OCI-LY7 (cell line): ENCODE measurements around the gene FGFBP2.

Experiments
- EZH2phosphoT487 ChIP-seq: fragments of 200-600 bp; sonication (generic); IDR thresholded peaks from 2 replicates; pipeline ENCODE4 v1.6.1; 2018; ENCODE audit warnings: low read depth, borderline replicate concordance, mild to moderate bottlenecking, mixed run types, antibody characterized with exemption, low read length, moderate library complexity, mixed read lengths
- TF ChIP-seq, protein P1 (sequence below): fragments of 200-600 bp; sonication (generic); conservative IDR thresholded peaks from 2 replicates; pipeline ENCODE4 v1.5.1; 2014; ENCODE audit warnings: mild to moderate bottlenecking, antibody characterized with exemption, low read length, moderate library complexity, mixed read lengths

GRCh38 chr4:15963001-15963451, at the start of gene FGFBP2:
- TF ChIP-seq, protein P1, sequence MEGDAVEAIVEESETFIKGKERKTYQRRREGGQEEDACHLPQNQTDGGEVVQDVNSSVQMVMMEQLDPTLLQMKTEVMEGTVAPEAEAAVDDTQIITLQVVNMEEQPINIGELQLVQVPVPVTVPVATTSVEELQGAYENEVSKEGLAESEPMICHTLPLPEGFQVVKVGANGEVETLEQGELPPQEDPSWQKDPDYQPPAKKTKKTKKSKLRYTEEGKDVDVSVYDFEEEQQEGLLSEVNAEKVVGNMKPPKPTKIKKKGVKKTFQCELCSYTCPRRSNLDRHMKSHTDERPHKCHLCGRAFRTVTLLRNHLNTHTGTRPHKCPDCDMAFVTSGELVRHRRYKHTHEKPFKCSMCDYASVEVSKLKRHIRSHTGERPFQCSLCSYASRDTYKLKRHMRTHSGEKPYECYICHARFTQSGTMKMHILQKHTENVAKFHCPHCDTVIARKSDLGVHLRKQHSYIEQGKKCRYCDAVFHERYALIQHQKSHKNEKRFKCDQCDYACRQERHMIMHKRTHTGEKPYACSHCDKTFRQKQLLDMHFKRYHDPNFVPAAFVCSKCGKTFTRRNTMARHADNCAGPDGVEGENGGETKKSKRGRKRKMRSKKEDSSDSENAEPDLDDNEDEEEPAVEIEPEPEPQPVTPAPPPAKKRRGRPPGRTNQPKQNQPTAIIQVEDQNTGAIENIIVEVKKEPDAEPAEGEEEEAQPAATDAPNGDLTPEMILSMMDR, result peak; percentile 73
- TF ChIP-seq EZH2phosphoT487, result no peak
